Adipose tissue (tissue), 3 donors: ENCODE data around the gene BCL2L13. TPM values are rescaled to one million over a fixed set of nuclear protein-coding genes. Genes with fewer than 3 reads are reported as not detected.
"Not testable (repeated sequence)": the region's sequence is repeated elsewhere in the genome, so short reads cannot be mapped to it uniquely, and the experiment has no call there.

Experiments used
- H3K27ac ChIP-seq: one replicate; pipeline ENCODE4 v1.5.1; 2013; ENCODE audit warnings: low read depth, low read length
- WGBS, 3 donors: extraction: QIAGEN DNeasy Blood & Tissue Kit; methylation state at CpG; one replicate each; pipeline ENCODE4 v1.1.7; 2013; 5-methylcytosine and 5-hydroxymethylcytosine counted together
- polyA plus RNA-seq, 3 donors: library from polyadenylated mRNA; stranded (reverse); fragments of 200-250 nt; gene quantifications; one replicate each; pipeline ENCODE4 v1.2.3, GENCODE V29; 2013
- donor health status: healthy with polysubstance abuse.
- donor health status: Bipolar disorder and iron deficiency.
- donor health status: healthy.

The BCL2L13 gene
- polyA plus RNA-seq, 3 donors: 17.9 to 36.9 (median 35.2) TPM

DNA sequence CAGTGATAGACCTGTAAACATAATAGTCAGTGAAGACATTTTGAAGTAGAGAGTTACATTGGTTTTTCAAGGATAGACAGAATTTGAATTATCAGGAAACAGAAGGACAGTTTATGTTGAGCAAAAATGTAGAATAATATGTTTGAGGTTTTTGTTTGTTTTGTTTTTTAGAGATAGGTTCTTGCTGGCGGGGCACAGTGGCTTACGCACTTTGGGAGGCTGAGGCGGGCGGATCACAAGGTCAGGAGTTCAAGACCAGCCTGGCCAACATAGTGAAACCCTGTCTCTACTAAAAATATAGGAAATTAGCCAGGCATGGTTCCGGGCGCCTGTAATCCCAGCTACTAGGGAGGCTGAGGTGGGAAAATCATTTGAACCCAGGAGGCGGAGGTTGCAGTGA, 35.6 kb downstream of the BCL2L13 start:
- WGBS, 3 donors: 91 to 97% (median 95%) methylated on average over 7 of the region's 7 CpGs
- no peak overlapping the region for H3K27ac ChIP-seq

- WGBS, 3 donors: 44 to 75% (median 56%) methylated on average over 1 of the region's 1 CpG
- H3K27ac ChIP-seq: no peak overlapping the region
Observed at GRCh38 chr22:17675584-17675983, 37.0 kb downstream of the BCL2L13 start.

- no peak overlapping the region for H3K27ac ChIP-seq
Observed at GRCh38 chr22:17678817-17679385, 40.3 kb downstream of the BCL2L13 start.

DNA sequence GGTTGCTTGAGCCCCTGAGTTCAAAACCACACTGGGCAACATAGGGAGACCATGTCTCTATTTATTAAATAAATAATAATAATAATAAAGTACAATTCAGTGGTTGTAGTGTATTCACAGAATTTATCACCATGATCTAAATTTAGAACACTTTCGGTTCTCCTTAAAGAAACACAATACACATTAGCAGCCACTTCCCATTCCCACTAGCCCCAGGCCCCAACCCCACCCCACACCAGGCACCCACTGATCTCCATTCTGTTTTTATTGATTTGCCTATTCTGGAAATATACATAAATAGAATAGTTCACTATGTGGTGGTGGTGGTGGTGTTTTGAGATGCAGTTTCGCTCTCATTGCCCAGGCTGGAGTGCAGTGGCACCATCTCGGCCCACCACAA, 45.7 kb downstream of the BCL2L13 start:
- H3K27ac ChIP-seq: no peak overlapping the region
- 74 to 85% (median 82%) methylated on average over 3 of the region's 3 CpGs for WGBS, 3 donors

More at GRCh38 chr22:17678817-17679385, 40.3 kb downstream of the BCL2L13 start:
- 78 to 100% (median 89%) methylated on average over 1 of the region's 1 CpG for WGBS, 3 donors

DNA sequence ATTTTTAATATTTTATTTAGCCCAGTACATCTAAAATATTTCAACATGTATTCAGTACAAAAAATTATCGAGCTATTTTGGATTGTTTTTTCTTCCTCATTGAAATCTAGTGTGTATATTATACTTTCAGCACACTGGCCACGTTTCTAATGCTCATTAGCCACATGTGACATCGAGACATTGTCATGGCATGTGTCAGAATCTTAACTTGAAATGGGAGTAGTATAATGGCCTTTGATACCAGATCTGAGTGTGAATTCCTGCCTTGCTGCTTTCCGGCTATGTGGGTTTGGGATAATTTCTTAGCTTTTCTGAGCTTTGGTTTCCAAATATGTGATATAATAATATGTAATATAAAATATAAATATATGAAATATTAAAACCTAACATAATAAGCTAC, 54.3 kb downstream of the BCL2L13 start:
- WGBS, 3 donors: 90 to 94% (median 92%) methylated on average over 4 of the region's 4 CpGs
- no peak overlapping the region for H3K27ac ChIP-seq

DNA sequence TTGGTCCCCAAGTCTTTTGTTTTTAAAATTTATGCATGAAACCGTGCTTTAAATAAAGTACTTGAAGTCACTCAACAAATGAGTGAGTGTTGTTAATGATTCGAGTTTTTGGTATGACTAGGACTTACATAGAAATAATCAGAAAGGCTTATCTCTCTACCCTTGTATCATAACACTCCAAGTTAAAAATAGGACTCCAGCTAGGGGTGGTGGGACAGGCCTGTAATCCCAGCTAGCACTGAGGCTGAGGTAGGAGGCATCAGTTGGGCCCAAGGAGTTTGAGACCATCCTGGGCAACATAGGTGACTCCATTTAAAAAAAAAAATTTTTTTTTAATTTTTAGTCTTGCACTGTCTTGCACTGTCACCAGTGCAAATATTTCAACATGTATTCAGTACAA, 55.6 kb downstream of the BCL2L13 start:
- 94 to 97% (median 95%) methylated on average over 2 of the region's 2 CpGs for WGBS, 3 donors
- no peak overlapping the region for H3K27ac ChIP-seq

- H3K27ac ChIP-seq: no peak overlapping the region
Observed at GRCh38 chr22:17694752-17695151, 56.2 kb downstream of the BCL2L13 start.

DNA sequence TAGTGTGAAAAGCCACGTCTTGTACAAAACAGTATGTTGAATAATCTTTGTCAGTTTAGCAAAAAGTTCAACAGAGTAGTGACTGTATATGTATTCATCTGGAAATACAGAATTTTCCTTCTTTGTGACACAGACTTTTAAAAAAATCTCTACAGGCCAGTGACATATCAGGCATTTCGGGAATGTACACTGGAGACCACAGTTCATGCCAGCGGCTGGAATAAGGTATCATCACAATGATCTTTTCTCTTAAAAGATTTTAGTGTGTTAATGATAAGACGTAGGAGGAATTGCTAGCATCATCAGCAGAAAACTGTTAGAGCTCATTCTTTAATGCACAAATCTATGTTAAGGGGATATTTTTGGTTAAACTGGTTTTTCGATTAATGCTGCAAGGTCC, 57.4 kb downstream of the BCL2L13 start:
- no peak overlapping the region for H3K27ac ChIP-seq
- 95 to 96% (median 96%) methylated on average over 5 of the region's 5 CpGs for WGBS, 3 donors

More at GRCh38 chr22:17694752-17695151, 56.2 kb downstream of the BCL2L13 start:
- 84 to 88% (median 87%) methylated on average over 6 of the region's 6 CpGs for WGBS, 3 donors

- WGBS, 3 donors: 62 to 96% (median 81%) methylated on average over 10 of the region's 10 CpGs
- H3K27ac ChIP-seq: not testable (repeated sequence)
Observed at GRCh38 chr22:17697196-17697595, 58.6 kb downstream of the BCL2L13 start.

GRCh38 chr22:17698276-17698675, 59.7 kb downstream of the BCL2L13 start:
- 97 to 99% (median 97%) methylated on average over 3 of the region's 3 CpGs for WGBS, 3 donors
- not testable (repeated sequence) for H3K27ac ChIP-seq

DNA sequence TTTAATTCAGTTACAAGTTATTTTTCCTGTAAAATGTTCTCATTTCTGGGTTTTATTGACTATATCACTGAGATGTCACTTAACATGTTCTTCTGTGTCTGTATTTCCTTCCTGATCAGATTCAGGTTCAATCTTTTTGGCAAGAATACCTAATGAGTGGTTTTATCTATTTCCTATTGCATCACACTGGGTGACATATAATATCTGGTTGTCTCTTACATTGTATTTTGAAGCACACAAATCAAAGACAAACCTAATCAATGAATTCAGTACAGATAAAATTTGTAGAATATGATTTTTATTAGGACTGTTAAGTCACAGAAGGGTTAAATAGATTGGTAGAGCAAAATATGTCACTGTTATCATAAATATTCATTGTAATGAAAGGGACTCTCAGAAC, 60.4 kb downstream of the BCL2L13 start:
- H3K27ac ChIP-seq: no peak overlapping the region

DNA sequence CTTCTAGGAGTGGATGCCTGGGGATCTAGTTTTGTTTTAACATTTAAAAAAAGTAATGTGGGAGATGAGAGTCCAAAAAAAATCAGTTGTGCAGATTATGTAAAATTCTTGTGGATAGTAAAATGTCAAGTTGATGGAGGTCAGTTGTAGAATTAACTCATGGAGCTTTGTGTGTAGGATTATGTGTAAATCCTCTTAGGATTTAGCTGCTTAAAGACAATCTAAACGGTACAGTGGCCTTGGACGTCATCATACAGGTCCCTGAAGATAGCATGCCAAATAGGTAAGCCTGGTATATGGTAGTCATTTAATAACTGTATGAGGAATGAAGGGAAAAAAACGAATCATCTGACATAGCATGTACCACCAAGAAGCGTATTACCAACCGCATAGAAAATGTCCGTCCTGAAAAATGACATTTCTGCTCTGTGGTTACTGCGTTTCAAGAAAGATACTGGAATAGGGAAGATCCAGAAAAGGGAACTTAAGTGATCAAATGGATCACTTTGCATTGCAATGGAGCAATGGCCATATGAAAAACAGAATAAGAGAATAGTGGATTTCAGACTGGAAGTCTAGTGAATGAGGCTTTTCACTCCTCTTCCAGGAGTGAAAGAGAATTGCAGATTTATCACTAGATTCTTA, 61.3 kb downstream of the BCL2L13 start:
- 72 to 83% (median 82%) methylated on average over 7 of the region's 7 CpGs for WGBS, 3 donors
- H3K27ac ChIP-seq: no peak overlapping the region

DNA sequence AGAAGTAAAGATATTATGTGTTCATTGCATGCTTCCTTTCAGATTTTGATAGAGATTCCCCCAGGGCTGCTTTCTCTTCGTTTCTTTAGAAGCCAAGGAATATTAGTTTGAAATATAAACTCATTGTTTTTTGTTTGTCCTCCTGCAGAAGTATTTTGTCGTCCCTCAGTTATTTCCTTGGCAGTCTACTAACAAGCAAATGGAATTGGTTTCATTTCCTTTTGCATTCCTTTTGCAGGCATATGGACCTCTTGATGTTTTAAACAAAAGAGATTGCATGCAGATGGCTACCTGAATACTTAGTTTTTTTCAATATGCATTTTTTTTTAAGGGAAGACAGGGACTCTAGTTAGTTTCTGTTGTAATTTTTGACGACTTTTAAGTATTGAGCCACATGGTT, 62.2 kb downstream of the BCL2L13 start:
- 36 to 39% (median 38%) methylated on average over 3 of the region's 3 CpGs for WGBS, 3 donors
- no peak overlapping the region for H3K27ac ChIP-seq

- WGBS, 3 donors: 97 to 100% (median 98%) methylated on average over 2 of the region's 2 CpGs
- H3K27ac ChIP-seq: no peak overlapping the region
Observed at GRCh38 chr22:17703811-17704210, 65.3 kb downstream of the BCL2L13 start.

- no peak overlapping the region for H3K27ac ChIP-seq
Observed at GRCh38 chr22:17705546-17705945, 67.0 kb downstream of the BCL2L13 start.

DNA sequence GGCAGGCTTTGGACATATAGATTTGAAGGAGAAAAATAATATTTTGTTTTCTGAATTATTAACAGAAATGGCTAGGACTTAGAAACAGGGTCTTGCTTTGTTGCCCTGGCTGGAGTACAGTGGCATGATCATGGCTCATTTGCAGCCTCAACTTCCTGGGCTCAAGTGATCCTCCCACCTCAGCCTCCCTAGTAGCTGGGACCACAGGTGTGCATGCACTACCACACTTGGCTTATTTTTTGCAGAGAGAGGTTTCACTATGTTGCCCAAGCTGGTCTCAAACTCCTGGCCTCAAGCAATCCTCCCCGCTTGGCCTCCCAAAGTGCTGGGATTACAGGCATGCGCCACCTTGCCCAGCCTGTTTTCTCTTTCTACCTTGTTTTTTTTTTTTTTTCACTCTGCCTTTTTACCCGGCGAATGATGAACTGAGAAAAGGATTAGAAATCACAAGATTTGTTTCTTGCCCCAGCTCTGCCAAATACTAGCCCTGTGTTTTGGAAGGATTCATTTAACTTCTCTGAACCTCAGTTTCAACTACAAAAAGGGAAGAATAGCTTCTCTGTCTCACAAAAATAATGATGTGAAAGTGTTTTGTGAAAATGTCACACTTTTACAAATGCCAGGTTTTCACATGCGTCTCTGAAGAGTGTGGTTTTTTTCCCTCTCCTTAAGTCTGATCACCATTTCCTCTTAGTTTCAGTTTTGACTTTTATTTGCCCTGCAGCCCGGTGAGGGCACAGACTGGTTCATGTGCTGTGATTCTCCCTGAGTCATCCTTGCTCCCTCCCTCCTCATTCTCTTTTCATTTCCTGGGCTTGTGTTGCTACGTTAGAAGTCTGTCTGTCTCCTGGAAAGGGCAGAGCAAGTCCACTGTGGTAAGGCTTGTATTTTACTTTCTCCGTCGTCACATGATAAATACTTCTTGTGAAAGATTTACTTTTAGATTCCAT, 67.7 kb downstream of the BCL2L13 start:
- no peak overlapping the region for H3K27ac ChIP-seq
- 35 to 37% (median 36%) methylated on average over 9 of the region's 9 CpGs for WGBS, 3 donors

More at GRCh38 chr22:17705546-17705945, 67.0 kb downstream of the BCL2L13 start:
- 97 to 98% (median 97%) methylated on average over 7 of the region's 7 CpGs for WGBS, 3 donors

- no peak overlapping the region for H3K27ac ChIP-seq
- WGBS, 3 donors: 86 to 92% (median 90%) methylated on average over 1 of the region's 1 CpG
Observed at GRCh38 chr22:17706947-17707346, 68.4 kb downstream of the BCL2L13 start.

DNA sequence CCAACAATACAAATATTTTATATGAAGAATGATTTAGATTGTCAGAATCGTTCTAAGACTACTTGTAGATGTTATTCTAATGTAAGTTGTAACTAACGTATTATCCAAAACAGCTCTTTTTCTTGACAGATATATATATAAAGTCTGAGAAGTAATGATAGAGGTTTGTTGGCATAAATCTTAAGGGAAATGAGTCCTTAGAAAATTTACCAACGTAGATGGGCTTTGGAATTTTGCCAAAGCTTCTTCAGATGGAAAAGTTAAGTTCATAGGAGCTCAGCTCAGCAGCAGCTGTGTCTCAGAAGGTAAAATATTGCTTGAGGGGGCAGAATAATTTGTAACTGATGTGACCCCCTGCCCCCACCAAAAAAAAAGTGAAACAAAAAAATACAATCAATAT, 69.0 kb downstream of the BCL2L13 start:
- 55 to 76% (median 56%) methylated on average over 3 of the region's 3 CpGs for WGBS, 3 donors

GRCh38 chr22:17710023-17710422, 71.5 kb downstream of the BCL2L13 start:
- no peak overlapping the region for H3K27ac ChIP-seq
- 93 to 98% (median 94%) methylated on average over 5 of the region's 5 CpGs for WGBS, 3 donors

More for the DNA sequence above, 69.0 kb downstream of the BCL2L13 start:
- H3K27ac ChIP-seq: no peak overlapping the region
